ENCODE results near the gene CYP27A1.
"Not testable (repeated sequence)": the region's sequence is repeated elsewhere in the genome, so short reads cannot be mapped to it uniquely, and the experiment has no call there.

Gene CYP27A1

DNA sequence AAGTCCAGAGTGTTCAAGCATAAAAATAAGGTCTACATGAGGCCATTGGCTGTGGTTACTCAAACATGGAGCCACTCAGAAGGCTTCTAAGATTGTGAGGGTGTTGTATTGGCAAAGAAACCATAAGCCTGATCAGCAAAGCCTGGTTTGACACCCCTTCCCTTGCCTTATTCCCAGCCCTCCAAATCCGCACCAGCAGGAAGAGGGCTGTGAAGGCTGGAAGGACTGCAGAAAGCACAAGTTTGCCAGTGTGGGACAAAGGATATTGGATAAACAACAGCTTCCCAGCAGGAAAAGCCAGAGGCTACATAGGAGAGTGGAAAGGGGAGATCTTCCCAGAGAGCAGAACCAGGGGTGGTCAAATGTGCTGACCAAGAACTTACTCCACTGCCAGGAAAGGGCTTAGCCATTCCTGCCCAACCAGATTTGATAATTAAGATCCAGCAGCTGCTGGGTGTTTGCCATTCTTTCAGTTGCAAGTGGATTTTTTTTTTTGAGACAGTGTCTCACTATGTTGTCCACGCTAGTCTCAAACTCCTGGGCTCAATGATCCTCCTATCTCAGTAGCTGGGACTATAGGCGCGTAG, 51.2 kb downstream of the CYP27A1 start:
- no peak for DNase-seq

DNA sequence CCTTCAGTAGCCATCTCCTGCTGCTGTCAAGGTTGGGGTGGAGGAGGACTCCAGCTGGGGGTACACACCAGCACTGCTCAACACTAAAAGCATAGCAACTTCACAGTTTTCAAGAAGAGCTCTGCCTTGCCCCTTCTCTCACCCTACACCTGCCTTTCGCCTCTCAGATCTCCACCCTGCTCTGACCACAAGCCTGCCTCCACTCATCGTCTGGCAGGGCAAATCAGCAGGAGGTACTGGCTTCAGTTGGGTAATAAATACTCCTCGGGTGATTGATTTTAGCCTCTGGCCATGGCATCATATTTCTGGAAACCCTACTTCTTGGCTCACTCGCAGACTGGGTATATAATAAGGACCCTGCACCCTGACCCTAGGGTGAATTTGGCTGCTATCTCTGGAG, 52.7 kb downstream of the CYP27A1 start:
- DNase-seq = no peak

DNA sequence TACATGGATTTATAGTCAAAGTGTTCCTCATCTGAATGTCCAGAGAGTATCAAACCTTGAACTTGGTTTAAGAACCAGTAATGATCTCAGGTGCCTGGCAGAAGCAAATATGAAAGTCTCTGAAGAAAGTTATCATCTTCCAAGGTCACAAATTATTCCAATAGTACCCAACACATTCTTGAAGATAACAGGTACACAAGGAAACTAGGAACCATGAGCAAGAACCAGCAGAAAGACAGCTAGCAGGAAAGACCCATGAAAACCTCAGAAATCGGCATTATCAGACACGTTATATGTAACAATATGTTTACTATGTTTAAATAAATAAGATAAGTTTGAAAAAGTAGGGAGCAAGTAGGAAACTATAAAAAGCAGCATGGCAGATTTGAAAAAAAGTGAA, 55.5 kb downstream of the CYP27A1 start:
- DNase-seq = no peak

DNA sequence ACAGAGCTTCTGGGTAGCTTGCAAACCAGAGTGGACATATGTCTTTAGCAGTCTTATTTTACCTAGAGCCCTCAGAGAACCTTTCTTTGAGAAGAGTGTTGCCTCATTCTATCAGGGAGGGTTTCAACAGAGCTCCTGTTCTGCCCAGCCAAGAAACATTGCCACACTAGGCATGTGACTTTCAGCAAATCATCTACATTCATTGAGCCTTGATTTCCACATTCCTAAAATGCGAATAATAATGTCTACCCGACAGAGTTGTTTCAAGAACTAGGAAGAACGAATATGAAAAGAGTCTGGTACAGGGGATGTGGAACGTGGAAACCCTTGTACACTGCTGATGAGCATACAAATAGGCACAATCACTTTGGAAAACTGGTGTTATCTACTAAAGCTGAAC, 57.5 kb downstream of the CYP27A1 start:
- DNase-seq = no peak

DNA sequence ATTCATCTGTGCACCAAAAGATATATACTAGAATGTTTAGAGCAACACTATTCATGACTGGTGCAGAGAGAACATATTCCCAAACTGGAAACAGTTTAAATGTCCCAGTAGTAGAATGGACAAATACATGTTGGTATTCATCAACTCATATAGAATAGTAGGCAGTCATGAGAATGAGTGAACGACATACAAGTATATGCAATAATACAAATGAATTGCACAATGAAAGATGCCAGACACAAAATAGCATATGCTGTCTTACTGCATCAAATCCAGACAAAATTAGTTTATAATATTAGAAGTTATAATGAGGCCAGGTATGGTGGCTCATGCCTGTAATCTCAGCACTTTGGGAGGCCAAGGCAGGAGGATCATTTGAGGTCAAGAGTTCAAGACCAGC, 57.9 kb downstream of the CYP27A1 start:
- no peak for DNase-seq

DNA sequence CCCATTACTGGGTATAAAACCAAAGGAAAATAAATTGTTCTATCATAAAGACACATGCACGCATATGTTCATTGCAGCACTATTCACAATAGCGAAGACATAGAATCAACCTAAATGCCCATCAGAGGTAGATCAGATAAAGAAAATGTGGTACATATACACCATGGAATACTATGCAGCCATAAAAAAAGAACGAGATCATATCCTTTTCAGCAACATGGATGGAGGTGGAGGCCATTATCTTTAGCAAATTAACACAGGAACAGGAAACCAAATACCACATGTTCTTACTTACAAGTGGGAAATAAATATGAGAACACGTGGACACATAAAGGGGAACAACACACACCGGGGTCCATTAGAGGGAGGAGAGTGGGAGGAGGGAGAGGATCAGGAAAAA, 62.4 kb downstream of the CYP27A1 start:
- DNase-seq = not testable (repeated sequence)

DNA sequence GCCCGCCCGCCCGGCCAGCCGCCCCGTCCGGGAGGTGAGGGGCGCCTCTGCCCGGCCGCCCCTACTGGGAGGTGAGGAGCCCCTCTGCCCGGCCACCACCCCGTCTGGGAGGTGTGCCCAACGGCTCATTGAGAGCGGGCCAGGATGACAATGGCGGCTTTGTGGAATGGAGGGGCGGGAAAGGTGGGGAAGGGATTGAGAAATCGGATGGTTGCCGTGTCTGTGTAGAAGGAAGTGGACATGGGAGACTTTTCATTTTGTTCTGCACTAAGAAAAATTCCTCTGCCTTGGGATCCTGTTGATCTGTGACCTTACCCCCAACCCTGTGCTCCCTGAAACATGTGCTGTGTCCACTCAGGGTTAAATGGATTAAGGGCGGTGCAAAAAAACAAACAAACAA, 65.0 kb downstream of the CYP27A1 start:
- not testable (repeated sequence) for DNase-seq

DNA sequence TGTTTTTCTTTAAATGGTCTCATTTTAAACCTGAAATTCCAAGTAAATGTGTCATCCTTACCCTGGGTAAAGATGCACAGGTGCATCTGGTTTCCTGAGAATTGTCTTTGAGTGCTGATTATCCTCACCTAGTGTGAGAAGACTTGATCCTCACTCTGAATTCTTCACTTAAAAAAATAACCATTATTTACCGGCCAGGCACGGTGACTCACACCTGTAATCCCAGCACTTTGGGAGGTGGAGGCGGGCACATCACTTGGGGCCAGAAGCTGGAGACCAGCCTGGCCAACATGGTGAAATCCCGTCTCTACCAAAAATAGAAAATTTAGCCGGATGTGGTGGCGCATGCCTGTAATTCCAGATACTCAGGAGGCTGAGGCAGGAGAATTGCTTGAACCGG, 67.8 kb downstream of the CYP27A1 start:
- DNase-seq = no peak

DNA sequence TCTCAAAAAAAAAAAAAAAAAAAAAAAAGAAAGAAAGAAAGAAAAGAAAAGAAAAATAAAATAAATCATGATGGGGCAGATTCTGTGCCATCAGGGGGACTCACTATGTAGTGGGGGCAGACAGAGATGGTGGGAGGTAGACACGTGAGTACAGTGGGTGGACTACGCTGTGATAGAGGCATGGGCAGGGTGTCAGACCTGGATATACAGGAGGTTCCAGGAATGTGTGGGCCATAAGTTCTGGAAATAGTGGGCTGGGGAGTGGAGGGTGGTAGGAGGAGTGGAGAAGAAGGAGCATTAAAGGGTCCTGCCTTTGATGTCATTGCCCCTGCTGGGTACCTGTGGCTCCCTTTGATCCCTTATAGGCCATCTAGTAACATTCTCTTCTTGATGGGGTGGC, 68.8 kb downstream of the CYP27A1 start:
- no peak for DNase-seq

DNA sequence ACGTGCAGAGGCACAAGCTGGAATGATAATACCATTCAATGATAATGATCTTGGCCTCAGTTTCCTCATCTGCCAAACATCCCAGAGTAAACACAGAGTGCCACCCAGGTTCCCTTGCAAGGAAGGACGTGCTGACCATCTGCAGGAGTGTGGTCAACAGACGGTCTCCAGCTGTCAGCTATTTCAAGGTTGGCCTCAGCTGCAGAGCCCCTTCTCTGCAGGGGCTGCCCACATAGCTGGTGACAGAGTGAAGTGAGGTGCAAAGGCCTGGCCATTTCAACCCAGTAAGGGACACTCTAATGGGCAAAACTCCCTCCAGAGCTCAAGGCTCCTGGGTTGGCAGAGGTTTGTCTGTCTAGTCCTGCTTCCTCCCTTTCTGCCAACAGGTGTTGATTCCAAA, 69.3 kb downstream of the CYP27A1 start:
- DNase-seq = no peak

DNA sequence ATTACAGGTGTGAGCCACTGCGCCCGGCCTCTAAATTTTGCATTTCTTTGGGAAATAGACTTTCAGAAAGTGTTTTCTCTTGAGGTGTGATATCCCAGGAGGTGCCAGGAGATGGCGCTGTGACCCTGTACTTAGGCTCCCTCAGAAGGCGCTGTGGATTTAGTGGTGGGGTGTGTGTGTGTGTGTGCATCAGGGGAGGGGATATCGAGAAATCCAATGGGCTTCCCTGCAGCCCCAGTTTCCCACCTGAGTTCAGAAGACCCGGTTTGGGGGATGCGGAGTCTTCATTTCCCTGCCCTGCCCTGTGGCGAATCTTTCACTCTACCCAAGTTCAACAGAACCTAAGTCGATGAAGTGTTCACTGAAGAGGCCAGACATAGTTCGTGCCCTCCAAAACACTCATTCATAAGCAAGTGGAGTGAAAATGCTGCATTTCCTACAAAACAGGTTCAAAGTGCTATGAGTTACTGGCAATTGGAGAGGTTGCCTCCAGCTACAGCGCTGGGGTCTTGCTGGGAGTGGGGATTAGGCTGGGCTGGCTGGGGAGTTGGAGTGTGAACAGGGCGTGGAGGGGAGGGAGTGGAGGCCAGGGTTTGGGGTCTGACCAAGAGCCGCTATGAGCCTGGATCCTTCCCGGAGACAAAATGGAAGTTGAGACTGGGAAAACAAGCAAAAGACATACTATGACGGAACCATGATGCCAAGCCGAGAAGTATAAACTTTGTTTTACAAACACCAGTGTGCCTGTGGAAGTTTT, 71.1 kb downstream of the CYP27A1 start:
- DNase-seq = no peak

DNA sequence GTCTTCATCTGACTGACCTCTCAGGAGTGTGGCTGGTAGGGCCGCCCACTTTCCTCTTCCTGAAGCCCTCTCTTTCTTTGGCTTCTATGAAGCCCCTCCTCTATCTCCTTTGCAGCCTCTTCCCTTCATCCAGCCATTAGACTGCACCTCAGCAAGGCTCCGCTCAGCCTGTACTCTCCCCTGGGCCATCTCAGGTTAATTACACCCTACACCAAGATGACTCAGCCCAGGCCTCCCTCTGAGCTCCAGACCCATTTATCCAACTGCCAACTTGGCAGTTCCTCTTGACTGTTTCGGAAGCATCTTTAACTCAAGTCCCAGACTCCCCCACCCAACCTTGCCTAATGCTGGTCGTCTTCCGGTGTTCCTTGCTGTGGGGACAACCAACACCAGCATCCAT, 71.8 kb downstream of the CYP27A1 start:
- DNase-seq = no peak

DNA sequence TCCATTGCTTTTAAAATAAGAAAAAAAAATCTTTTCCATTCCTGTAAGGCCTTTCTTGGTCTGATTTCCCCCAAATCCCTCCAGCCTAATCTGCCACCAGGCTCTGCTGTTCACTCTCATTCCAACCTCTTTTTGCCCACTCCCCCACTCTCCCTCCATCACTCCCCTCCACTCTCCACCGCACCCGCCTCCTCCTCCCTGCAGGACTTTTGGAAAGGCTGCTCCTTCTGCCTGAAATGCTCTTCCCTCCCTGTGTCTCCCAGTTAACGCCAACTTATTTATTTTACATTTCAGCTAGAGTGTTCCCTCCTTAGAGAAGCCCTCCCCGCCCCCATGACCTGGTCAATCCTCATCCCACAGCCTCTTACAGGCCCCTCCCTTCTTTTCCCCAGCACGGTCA, 72.9 kb downstream of the CYP27A1 start:
- no peak for DNase-seq

DNA sequence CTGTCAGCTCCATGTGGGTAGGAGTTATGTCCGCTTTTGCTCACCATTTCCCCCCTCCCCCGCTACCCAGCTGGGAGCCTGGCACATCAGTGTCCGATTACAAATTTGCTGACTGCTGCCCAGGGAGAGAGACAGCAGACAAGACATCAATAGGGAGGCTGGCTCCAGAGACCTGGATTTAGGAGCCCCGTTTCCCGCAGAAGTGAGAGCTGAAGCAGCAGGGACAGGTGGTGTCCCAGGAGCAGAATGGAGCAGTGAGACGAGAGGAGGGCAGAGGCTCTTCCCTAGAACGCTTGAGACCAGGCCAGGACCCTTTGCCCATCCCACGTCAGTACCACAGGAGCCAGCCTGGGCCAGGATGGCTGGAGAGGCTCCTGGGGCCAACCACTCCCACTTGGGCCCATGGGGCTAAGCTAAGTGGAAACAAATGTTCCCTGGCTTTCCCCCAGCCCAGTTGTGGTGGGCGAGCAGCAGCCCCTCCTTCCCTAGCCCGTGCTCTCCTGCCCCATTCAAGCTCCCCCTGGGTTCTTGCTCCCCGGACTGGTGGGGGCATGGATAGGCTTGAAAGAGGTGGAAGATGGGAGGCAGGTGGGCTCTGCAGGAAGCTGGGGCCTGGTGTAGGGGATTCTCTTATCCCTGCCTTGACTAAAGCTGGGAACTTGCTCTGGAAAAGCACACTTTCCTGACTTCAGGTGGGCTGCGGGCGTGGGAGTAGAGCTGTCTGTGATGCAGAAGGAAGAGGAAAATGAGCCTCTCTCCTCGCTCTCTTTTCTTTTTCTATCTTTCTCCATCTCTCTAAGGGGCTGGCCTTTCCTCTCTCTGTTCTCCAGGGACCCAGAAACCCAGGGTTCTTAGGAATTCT, 73.6 kb downstream of the CYP27A1 start:
- no peak for DNase-seq

DNA sequence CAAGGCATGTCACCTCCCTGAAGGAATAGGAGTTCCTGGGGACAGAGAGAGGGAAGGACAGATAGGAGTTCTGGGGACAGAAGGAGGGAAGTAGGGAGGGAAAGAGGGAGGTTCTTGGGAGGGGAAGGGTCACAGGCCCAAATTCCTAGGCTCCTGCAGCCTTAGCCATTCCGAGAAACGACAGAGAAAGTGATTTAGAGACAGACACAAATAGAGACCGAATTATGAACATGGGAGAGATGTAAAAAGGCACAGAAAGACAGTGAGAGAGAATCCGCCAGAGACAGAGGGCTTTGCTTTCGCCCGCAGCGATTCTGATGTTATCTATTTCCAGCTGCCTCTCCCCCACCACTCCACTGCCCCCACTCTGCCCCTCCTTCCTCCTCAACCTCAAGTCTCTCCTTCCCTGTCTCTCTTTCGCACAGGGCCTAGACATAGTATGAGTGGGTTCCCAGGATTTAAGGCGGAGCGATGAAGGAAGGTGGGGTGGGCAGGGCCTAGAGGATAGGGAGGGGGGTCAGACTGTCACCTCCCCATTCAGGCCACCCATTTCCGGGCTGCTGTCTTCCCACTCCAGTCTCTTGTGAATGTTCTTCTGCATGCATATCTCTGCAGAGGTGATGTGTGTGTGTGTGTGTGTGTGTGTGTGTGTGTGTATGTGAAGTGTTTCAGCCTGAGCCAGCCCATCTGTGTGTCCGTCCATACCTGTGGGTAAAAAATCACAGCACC, 74.4 kb downstream of the CYP27A1 start:
- DNase-seq = no peak

DNA sequence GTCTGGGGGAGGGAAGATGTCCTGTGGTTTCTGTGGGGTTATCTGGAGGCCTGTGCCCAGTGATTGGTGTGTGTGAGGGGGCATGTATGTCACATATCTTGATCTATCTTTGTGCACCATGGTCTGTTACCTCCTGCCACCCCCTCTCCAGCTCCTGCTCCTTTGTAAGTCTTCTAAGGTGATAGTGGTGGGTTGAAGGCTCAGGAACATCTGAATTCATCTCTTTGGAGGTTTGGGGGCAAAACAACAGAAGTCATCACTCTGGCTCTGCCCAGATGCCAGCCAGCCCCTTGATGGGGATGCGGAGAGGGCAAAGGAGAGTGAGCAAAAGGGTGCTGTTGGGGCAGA, 74.9 kb downstream of the CYP27A1 start:
- no peak for DNase-seq

DNA sequence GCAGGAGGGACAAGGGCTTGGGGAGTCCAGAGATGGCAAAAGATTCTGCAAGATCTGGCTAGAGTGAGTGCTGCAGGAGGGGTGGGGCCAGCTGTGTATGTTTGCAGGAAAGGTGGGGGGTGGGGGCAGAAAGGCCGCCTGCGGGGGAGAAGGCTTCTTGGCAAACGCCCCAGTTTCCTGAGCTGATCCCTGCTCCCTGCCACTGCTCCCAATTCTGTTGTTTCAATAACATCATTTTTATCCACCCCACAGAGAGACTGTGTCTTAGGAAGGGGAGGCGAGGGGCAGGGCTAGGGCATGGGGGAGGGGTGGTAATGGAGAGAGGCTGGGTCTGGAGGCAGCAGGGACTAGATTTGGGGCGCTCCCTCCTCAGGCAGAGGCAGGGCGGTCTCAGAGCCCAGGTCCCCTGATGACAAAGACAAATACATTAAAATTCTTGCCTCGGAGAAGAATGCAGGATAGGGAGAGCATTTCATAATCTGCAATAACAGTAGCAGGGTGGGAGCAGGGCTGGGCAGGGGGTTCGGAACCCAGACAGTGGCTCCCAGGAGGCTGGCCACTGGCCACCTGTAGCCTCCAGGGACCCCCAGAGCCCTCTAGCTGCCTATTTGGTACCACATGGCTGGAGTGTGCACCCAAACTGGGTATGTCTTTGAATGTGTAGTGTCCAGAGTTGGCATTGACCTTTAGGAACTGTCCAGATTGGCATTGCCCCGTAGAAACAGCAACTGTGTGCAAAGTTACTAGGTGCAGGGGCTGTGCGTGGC, 75.6 kb downstream of the CYP27A1 start:
- no peak for DNase-seq

DNA sequence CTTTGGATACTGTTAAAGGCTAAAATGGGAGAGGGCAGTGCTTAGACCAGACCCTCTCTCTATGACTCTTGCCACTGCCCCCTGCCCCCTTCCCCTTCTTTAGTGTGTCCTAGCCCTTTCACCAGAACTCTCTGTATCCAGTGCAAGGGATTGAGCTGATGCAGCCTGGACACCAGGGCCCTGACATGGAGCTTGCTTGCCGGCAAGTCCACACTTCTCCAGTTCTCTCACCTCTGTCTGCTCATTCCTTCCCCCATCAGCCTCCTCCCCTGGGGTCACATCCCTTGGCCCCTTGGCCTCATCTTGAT, 76.1 kb downstream of the CYP27A1 start:
- DNase-seq = no peak

DNA sequence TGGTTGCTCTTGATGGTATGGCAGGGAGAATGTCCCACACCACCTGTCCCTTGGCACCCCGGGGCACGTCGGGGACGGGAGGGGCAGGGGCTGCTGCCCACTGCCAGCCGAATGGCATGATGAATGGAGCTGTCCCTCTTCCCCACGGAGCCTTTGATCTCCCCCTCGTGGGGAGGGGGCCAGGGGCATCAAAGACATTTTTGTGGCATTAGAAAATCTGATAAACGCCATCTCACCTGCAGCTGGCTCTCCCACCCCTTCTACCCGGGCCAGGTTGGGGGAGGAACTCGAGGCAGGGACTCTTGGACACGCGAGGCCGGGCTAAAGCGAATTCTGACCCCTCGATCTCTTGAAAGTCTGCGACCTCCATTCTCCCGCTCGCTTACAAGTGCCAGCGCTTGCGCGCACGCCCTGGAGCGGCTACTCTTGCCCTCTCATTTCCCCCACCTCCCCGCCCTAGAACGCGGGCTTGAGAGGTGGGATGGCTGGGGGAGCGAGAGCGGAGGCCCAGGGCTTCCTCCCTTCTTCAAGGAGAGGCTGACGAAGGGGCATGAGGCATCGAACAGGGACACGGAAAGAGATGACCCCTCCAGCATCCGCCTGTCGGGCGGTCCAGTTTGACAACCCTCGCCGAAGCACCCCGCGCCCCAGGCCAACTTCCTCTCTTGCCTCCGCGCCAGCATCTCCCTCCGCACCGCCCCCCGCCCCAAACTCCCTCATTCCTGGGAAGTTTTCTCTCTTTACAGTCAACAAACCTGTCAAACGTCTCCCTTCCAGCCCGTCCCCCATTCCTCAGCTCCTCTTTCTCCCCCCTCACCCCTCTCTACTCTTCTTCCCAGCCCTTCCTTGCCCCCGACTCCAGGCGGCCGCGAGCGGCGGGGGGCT, 77.0 kb downstream of the CYP27A1 start:
- no peak for DNase-seq

DNA sequence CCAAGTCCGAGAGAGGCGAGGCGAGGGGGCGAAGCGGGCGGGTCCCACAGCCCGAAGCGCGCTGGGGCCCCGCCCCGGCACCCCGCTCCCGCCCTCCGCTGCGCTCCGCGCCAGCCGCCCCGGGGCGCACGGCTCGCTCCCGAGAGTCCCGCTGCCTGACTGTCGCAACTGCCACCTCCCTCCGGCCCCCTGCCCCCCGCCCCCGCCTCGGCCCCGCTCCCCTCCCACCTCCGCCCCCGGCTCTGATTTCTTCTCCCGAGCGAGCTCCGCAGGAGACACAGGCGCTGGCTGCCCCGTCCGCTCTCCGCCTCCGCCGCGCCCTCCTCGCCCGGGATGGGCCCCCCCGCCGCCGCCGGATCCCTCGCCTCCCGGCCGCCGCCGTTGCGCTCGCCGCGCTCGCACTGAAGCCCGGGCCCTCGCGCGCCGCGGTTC, 77.6 kb downstream of the CYP27A1 start, which contains the start of gene WNT6:
Gene WNT6, plus strand, starts transcription at position 250 of the 432 bp plus-strand sequence. CDS start 233 bp downstream, outside the sequence.
- DNase-seq = no peak

Measured in right hindlimb (tissue), 1 donor.